Type B pancreatic cell (in vitro differentiated cells): ENCODE measurements around the gene HTD2. TPM values are rescaled to one million over a fixed set of nuclear protein-coding genes. Genes with fewer than 3 reads are reported as not detected.

Experiments used
- DNase-seq: peaks from one replicate; pipeline ENCODE4 v3.0.0; 2021; ENCODE audit warnings: mixed read lengths; ENCODE audit not compliant: unreplicated experiment; ENCODE audit errors: extremely low spot score
- H3K27ac Mint-ChIP-seq: 2 replicates; pipeline ENCODE4 v1.8.0; 2021; ENCODE audit warnings: mild to moderate bottlenecking, mixed read lengths
- H3K27me3 Mint-ChIP-seq: 2 replicates; pipeline ENCODE4 v1.8.0; 2021; ENCODE audit warnings: mixed read lengths
- H3K36me3 Mint-ChIP-seq: 2 replicates; pipeline ENCODE4 v1.8.0; 2021; ENCODE audit warnings: mixed read lengths
- H3K4me1 Mint-ChIP-seq: one replicate; pipeline ENCODE4 v1.8.0; 2021; ENCODE audit warnings: mixed read lengths; ENCODE audit not compliant: unreplicated experiment
- H3K4me3 Mint-ChIP-seq: 2 replicates; pipeline ENCODE4 v1.8.0; 2021; ENCODE audit warnings: mild to moderate bottlenecking, mixed read lengths
- H3K9me3 Mint-ChIP-seq: 2 replicates; pipeline ENCODE4 v1.8.0; 2021; ENCODE audit warnings: mixed read lengths
- total RNA-seq: library from RNA; stranded (reverse); gene quantifications from 2 replicates; pipeline ENCODE4 v1.2.1, GENCODE V29; 2021; ENCODE audit warnings: low replicate concordance
- TF ChIP-seq, protein P1 (sequence below): fragments of 200-600 bp; sonication (generic); conservative IDR thresholded peaks from 2 replicates; pipeline ENCODE4 v1.5.0; 2021; ENCODE audit warnings: antibody characterized with exemption, mild to moderate bottlenecking

The HTD2 gene
- total RNA-seq, 1 donor from 2014 or later: 11.4 TPM

DNA sequence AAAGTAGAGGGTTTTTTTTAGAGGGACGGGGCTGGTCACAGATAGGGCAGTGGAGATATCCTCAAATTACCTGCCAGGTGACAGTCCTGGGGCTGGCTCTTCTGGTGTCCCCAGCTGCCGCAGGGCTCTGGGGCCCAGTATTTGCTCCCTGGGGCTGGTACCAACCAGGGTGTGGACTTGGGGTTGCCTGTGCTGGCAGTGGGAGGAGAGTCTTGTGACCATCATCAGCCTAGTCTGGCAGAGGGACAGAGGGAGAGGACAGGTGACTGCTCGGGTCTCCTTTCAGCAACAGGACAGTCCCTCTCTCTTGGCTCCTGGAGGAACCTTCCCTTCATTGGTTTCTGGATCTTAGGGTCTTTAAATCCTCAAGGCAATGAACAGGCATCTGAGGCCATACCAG lies 8.1 kb upstream of the HTD2 start:
- Mint-ChIP-seq H3K36me3 (no peaks in the 10 kb centered on the region), H3K27ac (no peak overlapping the region), H3K4me3 (no peak overlapping the region), H3K4me1 (no peaks in the 10 kb centered on the region), H3K27me3 (peaks cover 20% of the 10 kb centered on the region), H3K9me3 (no peaks in the 10 kb centered on the region)
- TF ChIP-seq, protein P1, sequence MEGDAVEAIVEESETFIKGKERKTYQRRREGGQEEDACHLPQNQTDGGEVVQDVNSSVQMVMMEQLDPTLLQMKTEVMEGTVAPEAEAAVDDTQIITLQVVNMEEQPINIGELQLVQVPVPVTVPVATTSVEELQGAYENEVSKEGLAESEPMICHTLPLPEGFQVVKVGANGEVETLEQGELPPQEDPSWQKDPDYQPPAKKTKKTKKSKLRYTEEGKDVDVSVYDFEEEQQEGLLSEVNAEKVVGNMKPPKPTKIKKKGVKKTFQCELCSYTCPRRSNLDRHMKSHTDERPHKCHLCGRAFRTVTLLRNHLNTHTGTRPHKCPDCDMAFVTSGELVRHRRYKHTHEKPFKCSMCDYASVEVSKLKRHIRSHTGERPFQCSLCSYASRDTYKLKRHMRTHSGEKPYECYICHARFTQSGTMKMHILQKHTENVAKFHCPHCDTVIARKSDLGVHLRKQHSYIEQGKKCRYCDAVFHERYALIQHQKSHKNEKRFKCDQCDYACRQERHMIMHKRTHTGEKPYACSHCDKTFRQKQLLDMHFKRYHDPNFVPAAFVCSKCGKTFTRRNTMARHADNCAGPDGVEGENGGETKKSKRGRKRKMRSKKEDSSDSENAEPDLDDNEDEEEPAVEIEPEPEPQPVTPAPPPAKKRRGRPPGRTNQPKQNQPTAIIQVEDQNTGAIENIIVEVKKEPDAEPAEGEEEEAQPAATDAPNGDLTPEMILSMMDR: no peak
- no peak for DNase-seq

DNA sequence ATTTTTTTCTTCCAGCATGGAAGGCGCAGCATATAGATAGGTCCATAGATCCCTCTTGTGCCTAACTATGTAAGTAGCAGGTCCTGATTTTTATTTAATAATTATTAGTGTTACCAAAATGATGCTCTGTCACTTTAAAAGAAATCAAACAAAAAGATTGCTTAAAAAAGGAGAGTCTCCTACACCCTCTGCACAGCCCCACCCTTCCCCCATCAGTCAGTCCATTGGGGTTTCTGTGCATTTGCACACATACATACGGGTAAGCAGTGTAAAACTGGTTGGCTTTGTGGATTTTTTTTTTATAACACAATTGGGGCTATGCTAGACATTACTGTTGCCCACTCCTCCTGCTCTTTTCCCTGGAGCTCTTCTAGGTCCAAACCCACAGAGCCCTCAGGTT lies 7.2 kb upstream of the HTD2 start:
- H3K4me1 Mint-ChIP-seq: no peaks in the 10 kb centered on the region
- no peak overlapping the region for H3K27ac Mint-ChIP-seq
- H3K4me3 Mint-ChIP-seq: no peak overlapping the region
- H3K27me3 Mint-ChIP-seq: peaks cover 20% of the 10 kb centered on the region
- TF ChIP-seq, protein P1: no peak
- no peak for DNase-seq
- H3K9me3 Mint-ChIP-seq: no peaks in the 10 kb centered on the region
- no peaks in the 10 kb centered on the region for H3K36me3 Mint-ChIP-seq

DNA sequence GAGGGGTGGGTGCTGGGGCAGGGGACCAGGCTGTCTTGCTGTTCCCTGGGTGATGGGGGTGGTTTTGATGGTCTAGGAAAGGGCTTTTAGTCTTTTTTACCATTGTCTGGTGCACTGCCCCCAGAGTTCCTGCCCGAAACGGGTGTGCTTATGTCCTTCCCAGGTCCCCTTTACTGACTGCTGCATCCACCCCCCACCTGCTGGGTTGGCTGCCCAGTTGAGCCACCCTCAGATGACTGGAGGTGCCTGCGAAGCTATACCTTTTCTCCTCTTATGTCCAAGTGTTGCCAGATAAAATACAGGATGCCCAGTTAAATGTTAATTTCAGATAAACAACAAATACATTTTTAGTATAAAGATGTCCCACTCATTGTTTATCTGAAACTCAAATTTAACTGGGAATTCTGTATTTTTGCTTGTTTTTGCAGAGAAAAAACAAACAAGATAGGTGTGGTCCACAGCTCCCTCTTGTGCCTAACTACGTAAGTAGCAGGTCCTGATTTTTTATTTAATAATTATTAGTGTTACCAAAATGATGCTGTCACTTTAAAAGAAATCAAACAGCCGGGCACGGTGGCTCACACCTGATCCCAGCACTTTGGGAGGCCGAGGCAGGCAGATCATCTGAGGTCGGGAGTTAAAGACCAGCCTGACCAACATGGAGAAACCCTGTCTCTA lies 6.3 kb upstream of the HTD2 start:
- H3K27ac Mint-ChIP-seq: no peak overlapping the region
- H3K4me3 Mint-ChIP-seq: no peak overlapping the region
- TF ChIP-seq, protein P1: peak; percentile 81
- DNase-seq: no peak
- no peaks in the 10 kb centered on the region for H3K4me1 Mint-ChIP-seq
- H3K36me3 Mint-ChIP-seq: no peaks in the 10 kb centered on the region
- peaks cover 20% of the 10 kb centered on the region for H3K27me3 Mint-ChIP-seq
- no peaks in the 10 kb centered on the region for H3K9me3 Mint-ChIP-seq

DNA sequence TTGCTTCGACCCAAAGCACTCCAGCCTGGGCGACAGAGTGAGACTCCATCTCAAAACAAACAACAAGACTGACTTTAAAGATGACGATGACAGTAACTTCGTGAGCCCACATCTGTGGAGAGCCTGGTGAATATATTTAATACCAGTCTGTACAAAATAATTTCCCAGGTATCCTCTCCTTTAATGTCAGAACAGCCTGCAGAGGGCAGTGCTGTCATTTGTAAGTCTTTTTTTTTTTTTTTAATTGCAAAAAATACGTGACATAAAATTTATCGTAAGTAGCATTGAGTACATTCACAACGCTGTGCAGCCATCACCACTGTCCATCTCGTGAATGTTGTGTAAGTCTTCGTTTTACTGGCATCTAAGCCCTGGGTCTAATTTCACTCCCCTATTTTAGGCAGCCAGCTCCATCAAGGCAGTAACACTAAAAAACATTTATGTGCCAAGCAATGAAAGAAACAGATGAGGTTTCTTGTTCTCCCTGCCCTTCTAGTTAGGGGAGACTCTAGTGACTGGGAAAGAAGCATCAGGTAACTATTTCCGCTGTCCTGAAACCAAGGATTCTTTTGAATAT lies 1.4 kb downstream of the HTD2 start:
- Mint-ChIP-seq H3K4me3 (peak overlapping the region; percentile 96), H3K36me3 (peaks cover 16% of the 10 kb centered on the region), H3K4me1 (peaks cover 18% of the 10 kb centered on the region), H3K27me3 (peaks cover under 1% of the 10 kb centered on the region), H3K27ac (peak overlapping the region; percentile 18), H3K9me3 (no peaks in the 10 kb centered on the region)
- DNase-seq: no peak
- TF ChIP-seq, protein P1: peak; percentile 77

DNA sequence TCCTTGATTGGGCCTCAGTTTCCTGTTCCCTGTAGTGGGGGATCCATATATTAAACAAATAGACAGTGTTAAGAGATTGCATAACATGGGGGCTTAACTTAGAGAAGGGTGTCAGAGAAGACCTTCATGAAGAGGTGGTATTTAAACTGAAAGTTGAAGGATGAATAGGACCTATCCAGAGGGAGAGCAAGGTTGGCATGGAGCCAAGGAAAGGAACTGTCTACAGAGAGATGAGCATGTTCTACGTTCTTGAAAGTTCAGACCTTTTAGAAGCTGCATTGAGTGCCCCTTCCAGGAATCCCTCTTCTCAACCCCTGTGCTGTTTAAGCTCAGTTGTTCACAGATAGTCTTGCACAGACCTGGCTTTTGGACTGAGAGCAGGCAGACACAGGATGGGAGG lies 2.4 kb downstream of the HTD2 start:
- no peaks in the 10 kb centered on the region for H3K9me3 Mint-ChIP-seq
- peak overlapping the region; percentile 31 for H3K27ac Mint-ChIP-seq
- TF ChIP-seq, protein P1: no peak
- H3K27me3 Mint-ChIP-seq: no peaks in the 10 kb centered on the region
- no peak for DNase-seq
- H3K4me1 Mint-ChIP-seq: peaks cover 18% of the 10 kb centered on the region
- peak overlapping the region; percentile 96 for H3K4me3 Mint-ChIP-seq
- H3K36me3 Mint-ChIP-seq: peaks cover 20% of the 10 kb centered on the region
